Upper lobe of left lung (tissue), 6 donors: Measurements from ENCODE around the gene SMOC2. TPM values are rescaled to one million over a fixed set of nuclear protein-coding genes. Genes with fewer than 3 reads are reported as not detected.

ENCODE experiments used
- ATAC-seq, 2 donors: fragments of 200-7000 bp; cut with Tn5 transposase; one replicate each; pipeline ENCODE4 v1.9.1; 2022; ENCODE audit warnings: mild to moderate bottlenecking in 2 of 2, moderate library complexity in 2 of 2; ENCODE audit not compliant: low FRiP score in 2 of 2
- DNase-seq, 2 donors: peaks; one replicate each; pipeline ENCODE4 v3.0.0-alpha.2; 2019 to 2020
- H3K27ac ChIP-seq, 4 donors: fragments of 200-600 bp; sonication (generic); one replicate each; pipeline ENCODE4 v1.5.1; 2016 to 2019
- H3K27me3 ChIP-seq, 4 donors: fragments of 200-600 bp; sonication (generic); one replicate each; pipeline ENCODE4 v1.5.1; 2017 to 2019
- H3K36me3 ChIP-seq, 4 donors: fragments of 200-600 bp; sonication (generic); one replicate each; pipeline ENCODE4 v1.5.1; 2016 to 2019
- H3K4me1 ChIP-seq, 4 donors: fragments of 200-600 bp; sonication (generic); one replicate each; pipeline ENCODE4 v1.5.1; 2018 to 2019
- H3K4me3 ChIP-seq, 4 donors: fragments of 200-600 bp; sonication (generic); one replicate each; pipeline ENCODE4 v1.5.1; 2017 to 2019; ENCODE audit warnings: mild to moderate bottlenecking in 2 of 4, moderate library complexity in 1 of 4
- H3K9me3 ChIP-seq, 4 donors: fragments of 200-600 bp; sonication (generic); one replicate each; pipeline ENCODE4 v1.5.1; 2018 to 2019
- CTCF ChIP-seq, 6 experiments: fragments of 450-650 bp in 4 of 6; fragments of 200-600 bp in 2 of 6; sonication (generic) in 2 of 6; IDR thresholded peaks; one replicate each; pipeline ENCODE4 v1.5.1; 2016 to 2019; ENCODE audit warnings: antibody characterized with exemption in 6 of 6
- EP300 ChIP-seq, 4 donors: sonication (generic); formaldehyde crosslinking; IDR thresholded peaks; one replicate each; pipeline ENCODE4 v1.5.1; 2017; ENCODE audit warnings: antibody characterized with exemption in 4 of 4, control low read depth in 2 of 4
- POLR2A ChIP-seq, 4 donors: fragments of 450-650 bp; IDR thresholded peaks; one replicate each; pipeline ENCODE4 v1.5.1; 2016 to 2017; ENCODE audit warnings: antibody characterized with exemption in 4 of 4, mild to moderate bottlenecking in 2 of 4
- POLR2AphosphoS5 ChIP-seq, 2 donors: sonication (generic); formaldehyde crosslinking; IDR thresholded peaks; one replicate each; pipeline ENCODE4 v1.5.1; 2017; ENCODE audit warnings: antibody characterized with exemption in 2 of 2
- WGBS, 2 donors: methylation state at CpG; one replicate each; pipeline ENCODE4 v1.1.5; 2017 to 2018; 5-methylcytosine and 5-hydroxymethylcytosine counted together
- total RNA-seq, 6 donors: library from RNA; depleted of rRNA in 4 of 6; stranded (reverse); fragments of >200 nt in 4 of 6; gene quantifications; one replicate each; pipeline versions ENCODE4 v1.1.0 to v1.2.1, GENCODE V29; 2016 to 2021
- donor health status: DM: no; HTN: no; CAD: no; lungs with moderate emphysema.
- donor health status: DM: no; HTN: yes; CAD: no; lungs with severe emphysema.

SMOC2 gene
- total RNA-seq, 6 donors from 2014 or later = 1.0 to 18.9 (median 5.0) TPM

- no peak for TF ChIP-seq CTCF (IDR thresholded peaks at IDR 0.05)
- TF ChIP-seq POLR2AphosphoS5 (IDR thresholded peaks at IDR 0.05) = no peak
- TF ChIP-seq EP300 (IDR thresholded peaks at IDR 0.05) = no peak
- no peak for TF ChIP-seq POLR2A (IDR thresholded peaks at IDR 0.05)
- Histone ChIP-seq H3K36me3 (no peaks in the 10 kb centered on the region), H3K27ac (no peak overlapping the region), H3K4me3 (no peak overlapping the region), H3K4me1 (no peaks in the 10 kb centered on the region), H3K9me3 (peaks cover 0 to 6% (median 0%) of the 10 kb centered on the region in 4 donors), H3K27me3 (no peaks in the 10 kb centered on the region)
- WGBS, 2 donors = 59 to 60% methylated on average over 6 of the region's 6 CpGs
- DNase-seq (no peak), ATAC-seq (peak in 1 of 2 donors; percentile 71)
Measured at GRCh38 chr6:168559574-168560098, 118.7 kb downstream of the SMOC2 start.

GRCh38 chr6:168560126-168560525 is 119.1 kb downstream of the SMOC2 start:
- 52 to 60% methylated on average over 6 of the region's 6 CpGs for WGBS, 2 donors
- no peak for TF ChIP-seq POLR2A (IDR thresholded peaks at IDR 0.05)
- TF ChIP-seq POLR2AphosphoS5 (IDR thresholded peaks at IDR 0.05) = no peak
- no peak for TF ChIP-seq CTCF (IDR thresholded peaks at IDR 0.05)
- TF ChIP-seq EP300 (IDR thresholded peaks at IDR 0.05) = no peak
- no peak overlapping the region for H3K4me3 ChIP-seq
- H3K9me3 ChIP-seq = peaks cover 0 to 6% (median 0%) of the 10 kb centered on the region in 4 donors
- DNase-seq = no peak
- H3K27me3 ChIP-seq = no peaks in the 10 kb centered on the region
- H3K4me1 ChIP-seq = no peaks in the 10 kb centered on the region
- H3K36me3 ChIP-seq = no peaks in the 10 kb centered on the region
- no peak for ATAC-seq
- H3K27ac ChIP-seq = no peak overlapping the region

GRCh38 chr6:168562576-168563151 is 121.7 kb downstream of the SMOC2 start:
- peaks cover 0 to 3% (median 0%) of the 10 kb centered on the region in 4 donors for H3K9me3 ChIP-seq
- no peaks in the 10 kb centered on the region for H3K27me3 ChIP-seq
- H3K27ac ChIP-seq = no peak overlapping the region
- no peak for TF ChIP-seq POLR2AphosphoS5 (IDR thresholded peaks at IDR 0.05)
- TF ChIP-seq CTCF (IDR thresholded peaks at IDR 0.05) = no peak
- TF ChIP-seq EP300 (IDR thresholded peaks at IDR 0.05) = no peak
- TF ChIP-seq POLR2A (IDR thresholded peaks at IDR 0.05) = no peak
- H3K36me3 ChIP-seq = no peaks in the 10 kb centered on the region
- 64 to 81% methylated on average over 14 to 29 of the region's 29 CpGs for WGBS, 2 donors
- ATAC-seq = no peak
- no peak overlapping the region for H3K4me3 ChIP-seq
- no peaks in the 10 kb centered on the region for H3K4me1 ChIP-seq
- DNase-seq = peak in 1 of 2 donors; percentile 33

GRCh38 chr6:168563656-168564055 is 122.7 kb downstream of the SMOC2 start:
- Histone ChIP-seq H3K27ac (no peak overlapping the region), H3K9me3 (no peaks in the 10 kb centered on the region), H3K4me3 (no peak overlapping the region), H3K4me1 (no peaks in the 10 kb centered on the region), H3K36me3 (no peaks in the 10 kb centered on the region), H3K27me3 (no peaks in the 10 kb centered on the region)
- 69 to 74% methylated on average over 3 to 11 of the region's 11 CpGs for WGBS, 2 donors
- TF ChIP-seq POLR2A (IDR thresholded peaks at IDR 0.05) (no peak), EP300 (IDR thresholded peaks at IDR 0.05) (no peak), POLR2AphosphoS5 (IDR thresholded peaks at IDR 0.05) (no peak)
- peak in 1 of 2 donors; percentile 25 for DNase-seq
- ATAC-seq = no peak

- Histone ChIP-seq H3K27ac (no peak overlapping the region), H3K4me3 (no peak overlapping the region), H3K36me3 (no peaks in the 10 kb centered on the region), H3K4me1 (no peaks in the 10 kb centered on the region), H3K9me3 (no peaks in the 10 kb centered on the region), H3K27me3 (no peaks in the 10 kb centered on the region)
- no peak for TF ChIP-seq EP300 (IDR thresholded peaks at IDR 0.05)
- TF ChIP-seq POLR2A (IDR thresholded peaks at IDR 0.05) = no peak
- TF ChIP-seq CTCF (IDR thresholded peaks at IDR 0.05) = no peak
- no peak for TF ChIP-seq POLR2AphosphoS5 (IDR thresholded peaks at IDR 0.05)
- ATAC-seq (no peak), DNase-seq (no peak)
- WGBS, 2 donors = 82 to 92% methylated on average over 4 of the region's 4 CpGs
Measured at GRCh38 chr6:168565112-168565511, 124.1 kb downstream of the SMOC2 start.
